ENCODE data around the gene ASF1A. TPM values are rescaled to one million over a fixed set of nuclear protein-coding genes. Genes with fewer than 3 reads are reported as not detected.
A peak's percentile ranks its signal among the peaks of the same experiment; 100 is the strongest.

Gene ASF1A
- polyA plus RNA-seq, 1 of the 3 experiments (the other 2 are of a cell fraction), result 5.4 TPM

GRCh38 chr6:118902726-118903125 lies 8.8 kb downstream of the ASF1A start:
- Histone ChIP-seq H3K4me3 (ENCODE audit: low read depth in 2 of 2, low read length in 1 of 2) (no peak overlapping the region), H3K27me3 (ENCODE audit: insufficient read depth) (no peaks in the 10 kb centered on the region), H4K20me1 (ENCODE audit: insufficient read depth) (no peaks in the 10 kb centered on the region), H3K9me2 (no peaks in the 10 kb centered on the region), H3K9ac (no peak overlapping the region; the same call in 1 of the 2 replicates), H2AFZ (ENCODE audit: low read depth) (peak overlapping the region; percentile 5; the same call in 1 of the 2 replicates), H3K36me3 (replicated peaks in 1 of 2; ENCODE audit: control insufficient read depth in 1 of 2, insufficient read depth in 2 of 2, low read length in 1 of 2) (peaks cover 41 to 53% of the 10 kb centered on the region in 2 experiments), H3K79me2 (ENCODE audit: insufficient read depth) (peaks cover 46% of the 10 kb centered on the region), H3K27ac (ENCODE audit: low read depth in 2 of 2, low read length in 1 of 2) (peak overlapping the region; percentile 60 to 80), H3K4me1 (ENCODE audit: control insufficient read depth in 1 of 2, insufficient read depth in 2 of 2, low read depth in 1 of 2, low read length in 1 of 2) (peaks cover 0 to 6% of the 10 kb centered on the region in 2 experiments; a peak in 2 of 4 replicates), H3F3A (replicated peaks; ENCODE audit: insufficient read depth) (no peaks in the 10 kb centered on the region), H3K4me2 (no peak overlapping the region; the same call in 1 of the 2 replicates), H3K9me3 (no peaks in the 10 kb centered on the region)
- CTCF ChIA-PET, result interaction anchor here (1.2 to 1.3 kb wide), 4 partner anchors 18 to 208 kb away, joined by 3 to 5 read pairs (median 4); no protein-coding TSS in a partner anchor
- POLR2A ChIA-PET, result no interaction called here
- TF ChIP-seq USF1 (IDR thresholded peaks at IDR 0.05; ENCODE audit: borderline replicate concordance, low read depth), result no peak
- no peak for TF ChIP-seq USF2 (IDR thresholded peaks at IDR 0.05; ENCODE audit: borderline replicate concordance, low read depth, low read length)
- peak; percentile 29; the same call in 1 of the 2 replicates for TF ChIP-seq PBX3 (IDR thresholded peaks at IDR 0.05)
- no peak for TF ChIP-seq SIN3A (IDR thresholded peaks at IDR 0.05; ENCODE audit: borderline replicate concordance, low read depth, low read length)
- no peak for TF ChIP-seq SMC3 (IDR thresholded peaks at IDR 0.05; ENCODE audit: low read depth, low read length)
- TF ChIP-seq TCF12 (IDR thresholded peaks at IDR 0.05), result peak; percentile 45
- no peak for TF ChIP-seq MXI1 (IDR thresholded peaks at IDR 0.05; ENCODE audit: low read depth, low read length)
- TF ChIP-seq CHD2 (IDR thresholded peaks at IDR 0.05; ENCODE audit: low read length, partially characterized antibody), result no peak
- no peak for TF ChIP-seq FOXM1 (IDR thresholded peaks at IDR 0.05; ENCODE audit: low read depth)
- no peak for DNase-seq

- TF ChIP-seq POLR2AphosphoS5 (IDR thresholded peaks at IDR 0.05; ENCODE audit: low read depth, low read length) (no peak), REST (IDR thresholded peaks at IDR 0.05; ENCODE audit: low read depth, low read length) (no peak), ZBTB33 (IDR thresholded peaks at IDR 0.05; ENCODE audit: borderline replicate concordance, low read depth) (no peak), TEAD4 (IDR thresholded peaks at IDR 0.05; ENCODE audit: borderline replicate concordance, insufficient read depth) (no peak), RCOR1 (IDR thresholded peaks at IDR 0.05; ENCODE audit: low read length) (no peak), ELF1 (IDR thresholded peaks at IDR 0.05) (no peak), GATA2 (CRISPR knock-in tag; IDR thresholded peaks at IDR 0.05) (no peak), TCF12 (IDR thresholded peaks at IDR 0.05) (no peak), FOXM1 (IDR thresholded peaks at IDR 0.05; ENCODE audit: low read depth) (no peak), EP300 (IDR thresholded peaks at IDR 0.05; ENCODE audit: borderline replicate concordance in 1 of 2, low read depth in 1 of 2, low read length in 1 of 2) (no peak)
- Histone ChIP-seq H3K79me2 (ENCODE audit: insufficient read depth) (peaks cover 42% of the 10 kb centered on the region), H4K20me1 (ENCODE audit: insufficient read depth) (no peaks in the 10 kb centered on the region), H3K4me1 (ENCODE audit: control insufficient read depth in 1 of 2, insufficient read depth in 2 of 2, low read depth in 1 of 2, low read length in 1 of 2) (peaks cover 0 to 6% of the 10 kb centered on the region in 2 experiments; a peak in 2 of 4 replicates), H3K4me2 (no peak overlapping the region; the same call in 1 of the 2 replicates), H3K4me3 (ENCODE audit: low read depth in 2 of 2, low read length in 1 of 2) (no peak overlapping the region), H3K9ac (no peak overlapping the region), H3F3A (replicated peaks; ENCODE audit: insufficient read depth) (no peaks in the 10 kb centered on the region), H3K9me3 (no peaks in the 10 kb centered on the region), H3K27me3 (ENCODE audit: insufficient read depth) (no peaks in the 10 kb centered on the region), H3K27ac (ENCODE audit: low read depth in 2 of 2, low read length in 1 of 2) (peak overlapping the region; percentile 60 to 80), H3K36me3 (replicated peaks in 1 of 2; ENCODE audit: control insufficient read depth in 1 of 2, insufficient read depth in 2 of 2, low read length in 1 of 2) (peaks cover 45 to 57% of the 10 kb centered on the region in 2 experiments), H3K9me2 (no peaks in the 10 kb centered on the region), H2AFZ (ENCODE audit: low read depth) (no peak overlapping the region)
- 24% methylated on average over 2 of the region's 2 CpGs for WGBS (ENCODE audit: low lambda C conversion rate)
- peak; percentile 8 for DNase-seq
- ChIA-PET POLR2A (no interaction called here), CTCF (interaction anchor here (1.2 to 1.3 kb wide), 4 partner anchors 18 to 207 kb away, joined by 3 to 5 read pairs (median 4); no protein-coding TSS in a partner anchor)
Observed at GRCh38 chr6:118903138-118903537, 9.2 kb downstream of the ASF1A start.
